Sigmoid colon (tissue), 7 donors: Measurements from ENCODE around the gene GNAI3. TPM values are rescaled to one million over a fixed set of nuclear protein-coding genes. Genes with fewer than 3 reads are reported as not detected.

Experiments
- DNase-seq: peaks from one replicate; pipeline ENCODE4 v3.0.0-alpha.2; 2019
- H3K27ac ChIP-seq, 4 donors: fragments of 200-600 bp; sonication (generic); one replicate each; pipeline ENCODE4 v1.5.1; 2016 to 2019; ENCODE audit warnings: mild to moderate bottlenecking in 1 of 4
- H3K27me3 ChIP-seq, 3 donors: fragments of 200-600 bp; sonication (generic); one replicate each; pipeline ENCODE4 v1.5.1; 2019; ENCODE audit warnings: mild to moderate bottlenecking in 1 of 3
- H3K36me3 ChIP-seq, 4 donors: fragments of 200-600 bp; sonication (generic); one replicate each; pipeline ENCODE4 v1.5.1; 2016 to 2019
- H3K4me1 ChIP-seq, 4 donors: fragments of 200-600 bp; sonication (generic); one replicate each; pipeline ENCODE4 v1.5.1; 2017 to 2019
- H3K4me3 ChIP-seq, 4 donors: fragments of 200-600 bp; sonication (generic); one replicate each; pipeline ENCODE4 v1.5.1; 2017 to 2019; ENCODE audit warnings: mild to moderate bottlenecking in 2 of 4, moderate library complexity in 1 of 4
- H3K9me3 ChIP-seq, 4 donors: fragments of 200-600 bp in 3 of 4; sonication (generic) in 3 of 4; one replicate each; pipeline versions ENCODE4 v1.5.1 to v1.6.1; 2013 to 2019
- EP300 ChIP-seq, 4 donors: sonication (generic); formaldehyde crosslinking; IDR thresholded peaks; one replicate each; pipeline ENCODE4 v1.6.1; 2017; ENCODE audit warnings: antibody characterized with exemption in 4 of 4
- POLR2A ChIP-seq, 2 donors: fragments of 450-650 bp; IDR thresholded peaks; one replicate each; pipeline ENCODE4 v1.6.1; 2016; ENCODE audit warnings: antibody characterized with exemption in 2 of 2, mild to moderate bottlenecking in 2 of 2, moderate library complexity in 2 of 2
- POLR2AphosphoS5 ChIP-seq, 4 donors: sonication (generic); formaldehyde crosslinking; IDR thresholded peaks; one replicate each; pipeline ENCODE4 v1.6.1; 2017; ENCODE audit warnings: antibody characterized with exemption in 4 of 4
- whole genome bisulfite sequencing, 2 donors: extraction: QIAGEN DNeasy Blood & Tissue Kit; methylation state at CpG; one replicate each; pipeline ENCODE4 v1.1.7; 2013; 5-methylcytosine and 5-hydroxymethylcytosine counted together
- intact Hi-C: fragments of 100-400 bp; cut with DNase I; formaldehyde crosslinking; loops from one replicate; pipeline ENCODE4 v1.15.1; 2023
- polyA plus RNA-seq, 3 donors: library from polyadenylated mRNA; stranded (reverse); fragments of 200-250 nt; gene quantifications; one replicate each; pipeline ENCODE4 v1.2.3, GENCODE V29; 2013
- total RNA-seq, 4 donors: library from RNA; depleted of rRNA; stranded (reverse); fragments of >200 nt; gene quantifications; one replicate each; pipeline ENCODE4 v1.1.0, GENCODE V29; 2016
- TF ChIP-seq, protein P1 (sequence below), 4 experiments: fragments of 450-650 bp in 3 of 4; fragments of 200-600 bp in 1 of 4; IDR thresholded peaks; one replicate each; pipeline ENCODE4 v1.5.1; 2016 to 2019; ENCODE audit warnings: antibody characterized with exemption in 4 of 4, mild to moderate bottlenecking in 3 of 4, moderate library complexity in 2 of 4
- donor health status: healthy with polysubstance abuse.
- donor health status: Bipolar disorder and iron deficiency.
- donor health status: healthy.

GNAI3 gene
- total and polyA plus RNA-seq, 7 donors = 4.2 to 6.4 (median 5.7) TPM

DNA sequence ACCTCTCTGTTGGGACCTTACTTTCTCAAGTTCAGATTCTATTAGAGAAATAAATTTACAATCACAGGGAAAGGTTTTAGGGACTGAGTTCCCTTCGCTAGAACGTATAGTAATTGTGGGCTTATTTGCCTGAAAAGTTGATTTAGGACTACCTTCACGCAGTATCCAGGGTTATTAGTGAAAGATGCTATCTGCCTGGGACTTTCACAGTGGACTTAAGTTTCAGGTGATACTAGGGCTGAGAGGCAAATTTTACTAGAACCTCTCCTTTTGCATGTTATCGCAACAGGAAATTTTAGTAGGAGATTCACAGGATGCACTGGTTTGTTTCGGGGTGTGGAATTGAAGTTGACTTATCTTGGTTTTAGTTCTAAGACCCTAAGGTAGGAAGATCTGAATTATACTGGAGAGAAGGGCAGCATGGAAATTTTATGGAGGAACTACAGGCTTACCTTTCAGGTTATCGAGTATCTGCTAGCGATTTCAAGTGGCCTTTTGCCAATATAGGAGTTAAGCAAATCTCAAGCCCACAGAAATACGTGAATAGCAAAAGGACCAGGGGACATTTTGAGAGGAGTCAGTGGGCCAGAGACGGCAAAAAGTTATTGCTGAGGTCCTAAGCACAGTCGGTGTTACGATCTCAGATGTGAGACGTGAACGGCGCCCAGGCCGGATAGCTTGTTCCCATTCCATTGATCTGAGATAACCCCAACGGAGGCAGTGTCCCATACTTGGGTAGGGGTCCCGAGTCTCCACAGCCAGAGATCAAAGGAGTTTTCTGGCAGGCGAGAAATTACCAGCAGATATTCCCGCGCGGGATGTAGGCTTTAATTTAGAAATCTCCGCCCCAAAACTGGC lies 723 bp upstream of the GNAI3 start:
- intact Hi-C loops = loop anchor here (1.0 to 5.0 kb wide), 4 partner anchors 72 to 440 kb away; partner anchors contain the start of genes AMPD2, CSF1 and GNAT2
- TF ChIP-seq POLR2AphosphoS5 (IDR thresholded peaks at IDR 0.05) (no peak), POLR2A (IDR thresholded peaks at IDR 0.05) (no peak), EP300 (IDR thresholded peaks at IDR 0.05) (no peak)
- TF ChIP-seq, protein P1, sequence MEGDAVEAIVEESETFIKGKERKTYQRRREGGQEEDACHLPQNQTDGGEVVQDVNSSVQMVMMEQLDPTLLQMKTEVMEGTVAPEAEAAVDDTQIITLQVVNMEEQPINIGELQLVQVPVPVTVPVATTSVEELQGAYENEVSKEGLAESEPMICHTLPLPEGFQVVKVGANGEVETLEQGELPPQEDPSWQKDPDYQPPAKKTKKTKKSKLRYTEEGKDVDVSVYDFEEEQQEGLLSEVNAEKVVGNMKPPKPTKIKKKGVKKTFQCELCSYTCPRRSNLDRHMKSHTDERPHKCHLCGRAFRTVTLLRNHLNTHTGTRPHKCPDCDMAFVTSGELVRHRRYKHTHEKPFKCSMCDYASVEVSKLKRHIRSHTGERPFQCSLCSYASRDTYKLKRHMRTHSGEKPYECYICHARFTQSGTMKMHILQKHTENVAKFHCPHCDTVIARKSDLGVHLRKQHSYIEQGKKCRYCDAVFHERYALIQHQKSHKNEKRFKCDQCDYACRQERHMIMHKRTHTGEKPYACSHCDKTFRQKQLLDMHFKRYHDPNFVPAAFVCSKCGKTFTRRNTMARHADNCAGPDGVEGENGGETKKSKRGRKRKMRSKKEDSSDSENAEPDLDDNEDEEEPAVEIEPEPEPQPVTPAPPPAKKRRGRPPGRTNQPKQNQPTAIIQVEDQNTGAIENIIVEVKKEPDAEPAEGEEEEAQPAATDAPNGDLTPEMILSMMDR (IDR thresholded peaks at IDR 0.05) = no peak

DNA sequence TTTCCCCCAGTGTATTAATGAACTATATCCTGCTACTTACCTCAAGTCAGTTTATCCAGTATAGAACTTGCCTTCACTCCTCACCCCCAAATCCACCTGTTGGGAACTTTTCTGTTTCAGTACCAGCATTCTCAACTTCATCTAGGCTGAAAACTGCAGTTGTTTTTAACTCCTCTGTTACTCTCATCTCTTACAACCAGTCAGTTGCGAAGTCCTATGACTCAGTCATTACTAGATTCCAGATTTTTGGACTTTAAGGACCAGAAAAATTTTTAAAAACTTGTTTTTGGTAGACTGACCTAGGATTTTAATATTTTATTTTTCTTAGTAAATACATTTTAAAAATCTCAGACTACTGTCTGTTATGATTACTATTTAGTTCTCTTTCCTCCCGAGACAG lies 8.1 kb downstream of the GNAI3 start:
- Histone ChIP-seq H3K9me3 (no peaks in the 10 kb centered on the region), H3K4me3 (no peak overlapping the region), H3K36me3 (no peaks in the 10 kb centered on the region), H3K4me1 (peaks cover 0 to 47% (median 18%) of the 10 kb centered on the region in 4 donors), H3K27me3 (no peaks in the 10 kb centered on the region), H3K27ac (no peak overlapping the region)
- 94% methylated on average over 2 of the region's 2 CpGs for WGBS, 2 donors
- TF ChIP-seq EP300 (IDR thresholded peaks at IDR 0.05) (no peak), POLR2AphosphoS5 (IDR thresholded peaks at IDR 0.05) (no peak), POLR2A (IDR thresholded peaks at IDR 0.05) (no peak)
- TF ChIP-seq, protein P1 (IDR thresholded peaks at IDR 0.05) = no peak
- no peak for DNase-seq
- intact Hi-C loops = no loop called here

More for the DNA sequence above, 723 bp upstream of the GNAI3 start:
- Histone ChIP-seq H3K9me3 (no peaks in the 10 kb centered on the region), H3K4me3 (peak overlapping the region; percentile 72 to 94 (median 89)), H3K36me3 (no peaks in the 10 kb centered on the region), H3K4me1 (peaks cover 0 to 47% (median 36%) of the 10 kb centered on the region in 4 donors), H3K27me3 (no peaks in the 10 kb centered on the region), H3K27ac (peak overlapping the region; percentile 92 to 97 (median 95))
- DNase-seq = peak; percentile 72
- 3 to 8% methylated on average over 22 of the region's 22 CpGs for WGBS, 2 donors

DNA sequence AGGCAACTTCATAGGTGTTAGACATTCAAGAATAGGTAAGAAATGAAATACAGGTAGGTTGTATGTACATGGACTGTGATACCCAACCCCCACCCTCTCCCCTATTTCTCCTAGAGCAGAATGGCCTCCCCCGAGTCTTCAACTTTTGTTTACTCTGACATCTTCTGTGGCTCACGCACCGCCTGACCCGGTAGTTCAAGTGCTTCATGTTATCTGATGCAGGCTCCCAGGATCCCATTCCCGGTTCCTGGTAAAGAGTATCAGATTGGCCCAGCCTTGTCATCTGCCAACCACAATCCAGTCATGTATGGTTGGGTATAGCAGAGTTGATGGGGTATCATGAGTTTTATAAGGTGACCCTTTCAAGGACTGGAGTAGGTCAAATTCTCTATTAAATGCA lies 9.1 kb downstream of the GNAI3 start:
- intact Hi-C loops = no loop called here
- Histone ChIP-seq H3K4me3 (no peak overlapping the region), H3K27ac (no peak overlapping the region), H3K27me3 (no peaks in the 10 kb centered on the region), H3K36me3 (no peaks in the 10 kb centered on the region), H3K4me1 (peaks cover 0 to 53% (median 17%) of the 10 kb centered on the region in 4 donors), H3K9me3 (no peaks in the 10 kb centered on the region)
- TF ChIP-seq POLR2A (IDR thresholded peaks at IDR 0.05) (no peak), POLR2AphosphoS5 (IDR thresholded peaks at IDR 0.05) (no peak), EP300 (IDR thresholded peaks at IDR 0.05) (no peak)
- TF ChIP-seq, protein P1 (IDR thresholded peaks at IDR 0.05) = no peak
- DNase-seq = no peak
- 97% methylated on average over 5 of the region's 5 CpGs for WGBS, 2 donors

DNA sequence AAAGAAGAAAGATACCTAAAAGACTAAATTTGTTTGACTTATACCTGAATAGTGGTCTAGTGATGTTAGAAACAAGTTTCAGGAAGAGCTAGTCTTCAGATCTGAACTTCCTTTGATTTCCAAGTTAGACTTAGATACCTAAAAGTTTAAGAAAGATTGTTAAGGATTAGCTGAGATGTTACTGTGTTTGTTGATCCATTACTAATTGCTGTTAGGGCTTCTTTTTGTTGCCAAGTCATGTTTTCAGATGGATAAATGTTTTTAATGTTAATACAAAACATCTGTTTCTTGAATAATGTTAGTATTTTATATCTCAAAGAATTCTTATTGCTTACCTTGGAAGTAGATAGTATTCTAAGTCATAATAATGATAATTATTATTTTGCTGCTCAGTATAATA lies 11.6 kb downstream of the GNAI3 start:
- H3K36me3 ChIP-seq = no peaks in the 10 kb centered on the region
- DNase-seq = no peak
- intact Hi-C loops = no loop called here
- H3K27me3 ChIP-seq = no peaks in the 10 kb centered on the region
- peaks cover 0 to 61% (median 29%) of the 10 kb centered on the region in 4 donors for H3K4me1 ChIP-seq
- H3K4me3 ChIP-seq = no peak overlapping the region
- no peaks in the 10 kb centered on the region for H3K9me3 ChIP-seq
- H3K27ac ChIP-seq = no peak overlapping the region
- TF ChIP-seq, protein P1 (IDR thresholded peaks at IDR 0.05) = no peak
- no peak for TF ChIP-seq EP300 (IDR thresholded peaks at IDR 0.05)
- TF ChIP-seq POLR2A (IDR thresholded peaks at IDR 0.05) = no peak
- no peak for TF ChIP-seq POLR2AphosphoS5 (IDR thresholded peaks at IDR 0.05)
